Measurements from ENCODE around the gene ZNF274.
"Not testable (repeated sequence)": the region's sequence is repeated elsewhere in the genome, so short reads cannot be mapped to it uniquely, and the experiment has no call there.

Gene ZNF274

DNA sequence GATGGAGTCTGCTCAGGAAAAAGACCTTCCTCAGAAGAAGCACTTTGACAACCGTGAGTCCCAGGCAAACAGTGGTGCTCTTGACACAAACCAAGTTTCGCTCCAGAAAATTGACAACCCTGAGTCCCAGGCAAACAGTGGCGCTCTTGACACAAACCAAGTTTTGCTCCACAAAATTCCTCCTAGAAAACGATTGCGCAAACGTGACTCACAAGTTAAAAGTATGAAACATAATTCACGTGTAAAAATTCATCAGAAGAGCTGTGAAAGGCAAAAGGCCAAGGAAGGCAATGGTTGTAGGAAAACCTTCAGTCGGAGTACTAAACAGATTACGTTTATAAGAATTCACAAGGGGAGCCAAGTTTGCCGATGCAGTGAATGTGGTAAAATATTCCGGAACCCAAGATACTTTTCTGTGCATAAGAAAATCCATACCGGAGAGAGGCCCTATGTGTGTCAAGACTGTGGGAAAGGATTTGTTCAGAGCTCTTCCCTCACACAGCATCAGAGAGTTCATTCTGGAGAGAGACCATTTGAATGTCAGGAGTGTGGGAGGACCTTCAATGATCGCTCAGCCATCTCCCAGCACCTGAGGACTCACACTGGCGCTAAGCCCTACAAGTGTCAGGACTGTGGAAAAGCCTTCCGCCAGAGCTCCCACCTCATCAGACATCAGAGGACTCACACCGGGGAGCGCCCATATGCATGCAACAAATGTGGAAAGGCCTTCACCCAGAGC lies 29.6 kb downstream of the ZNF274 start:
- DNase-seq = no peak

GRCh38 chr19:58213075-58213369 lies 30.2 kb downstream of the ZNF274 start:
- DNase-seq = no peak

GRCh38 chr19:58217069-58217481 lies 34.2 kb downstream of the ZNF274 start:
- no peak for DNase-seq

- DNase-seq = no peak
These were observed 34.9 kb downstream of the ZNF274 start for GRCh38 chr19:58217607-58218391.

DNA sequence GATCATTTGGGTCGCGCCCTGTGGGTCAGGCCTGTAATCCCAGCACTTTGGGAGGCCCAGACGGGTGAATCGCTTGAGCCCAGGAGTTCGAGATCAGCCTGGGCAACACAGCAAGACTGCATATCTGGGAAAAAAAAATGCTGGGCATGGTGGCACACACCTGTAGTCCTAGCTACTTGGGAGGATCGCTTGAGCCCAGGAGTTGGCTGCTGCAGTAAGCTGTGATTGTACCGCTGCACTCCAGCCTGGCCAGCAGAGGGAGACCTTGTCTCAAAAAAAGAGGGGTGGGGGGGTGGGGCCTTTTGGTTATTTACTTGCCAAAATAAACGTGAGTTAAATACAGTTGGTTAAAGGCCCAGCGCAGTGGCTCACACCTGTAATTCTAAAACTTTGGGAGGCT lies 36.0 kb downstream of the ZNF274 start:
- DNase-seq = peak in 3 of 6 experiments; percentile 5 to 22 (median 7)

DNA sequence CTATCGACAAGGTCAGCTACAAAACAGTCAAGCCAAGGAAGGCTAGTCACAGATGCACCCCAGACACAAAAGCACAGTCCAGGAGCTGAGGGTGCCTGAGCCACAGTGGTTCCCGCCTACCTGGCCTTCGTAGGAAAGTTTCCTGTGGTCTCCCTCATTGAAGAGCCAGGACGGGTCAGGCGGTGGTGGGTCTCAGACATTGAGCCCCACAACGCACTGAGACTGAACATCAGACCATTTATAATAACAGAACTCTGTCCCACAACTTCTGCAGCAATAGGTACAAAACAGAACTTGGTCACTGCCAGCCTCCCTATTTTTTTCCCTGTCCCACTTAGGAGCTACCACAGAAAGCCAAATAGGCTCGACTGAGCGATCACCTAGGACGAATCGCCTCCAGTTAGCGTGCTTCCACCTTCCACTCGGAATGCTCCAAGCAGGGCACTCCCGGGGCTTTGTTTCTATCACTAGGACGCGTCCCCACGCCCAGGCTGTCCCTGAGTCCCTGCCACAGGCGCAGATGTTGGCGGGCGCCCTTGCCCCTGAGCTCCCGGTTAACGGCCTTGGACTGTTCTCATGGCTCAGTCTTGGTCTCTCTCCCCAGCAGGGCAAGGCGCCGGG lies 45.2 kb downstream of the ZNF274 start:
- DNase-seq = no peak

GRCh38 chr19:58228585-58229254 lies 45.9 kb downstream of the ZNF274 start, which contains the start of gene ZNF544:
Gene ZNF544 (plus strand): TSS chr19:58228914. CDS start chr19:58244024, 15,110 bp downstream.
- peak in 5 of 6 experiments; percentile 23 to 49 (median 27) for DNase-seq

- peak in 1 of 6 experiments; percentile 16 for DNase-seq
These were observed 46.4 kb downstream of the ZNF274 start for GRCh38 chr19:58229255-58229639.

- no peak for DNase-seq
These were observed 54.5 kb downstream of the ZNF274 start for GRCh38 chr19:58237324-58237723.

GRCh38 chr19:58243351-58243750 lies 60.5 kb downstream of the ZNF274 start:
- no peak for DNase-seq

DNA sequence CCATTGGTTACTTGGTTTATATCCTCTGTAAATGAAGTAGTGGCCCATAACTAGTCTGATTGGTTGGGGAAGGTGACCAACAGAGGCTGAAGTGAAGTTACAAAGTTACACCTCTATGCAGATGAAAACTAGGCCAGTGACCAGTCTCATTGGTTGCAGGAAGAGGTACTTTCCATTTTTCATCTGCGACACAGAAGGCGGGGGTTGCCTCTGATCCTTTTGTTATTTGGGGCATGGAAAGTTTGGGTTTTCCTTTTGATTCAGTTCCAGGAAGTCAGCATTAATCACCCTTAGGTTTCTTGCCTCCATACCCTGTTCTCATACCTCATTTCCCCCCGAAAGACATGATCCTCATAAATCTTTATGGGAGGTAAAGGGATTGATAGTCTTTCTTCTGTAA lies 66.0 kb downstream of the ZNF274 start:
- no peak for DNase-seq

GRCh38 chr19:58252102-58252685 lies 69.3 kb downstream of the ZNF274 start:
- DNase-seq = no peak

- DNase-seq = not testable (repeated sequence)
These were observed 75.4 kb downstream of the ZNF274 start for GRCh38 chr19:58258259-58258658.

DNA sequence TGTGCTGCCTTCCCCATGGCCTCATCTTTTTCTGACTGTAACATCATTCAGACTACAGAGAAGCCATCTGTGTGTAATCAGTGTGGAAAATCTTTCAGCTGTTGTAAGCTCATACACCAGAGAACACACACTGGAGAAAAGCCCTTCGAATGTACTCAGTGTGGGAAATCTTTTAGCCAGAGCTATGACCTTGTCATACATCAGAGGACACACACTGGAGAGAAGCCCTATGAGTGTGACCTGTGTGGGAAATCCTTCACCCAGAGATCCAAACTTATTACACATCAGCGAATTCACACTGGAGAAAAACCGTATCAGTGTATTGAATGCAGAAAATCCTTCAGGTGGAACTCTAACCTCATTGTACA lies 78.7 kb downstream of the ZNF274 start:
- DNase-seq = no peak

GRCh38 chr19:58261968-58262921 lies 79.4 kb downstream of the ZNF274 start:
- DNase-seq = peak in 1 of 6 experiments; percentile 2

GRCh38 chr19:58262922-58263296 lies 80.0 kb downstream of the ZNF274 start:
- no peak for DNase-seq

Measured in stimulated activated naive CD4-positive, alpha-beta T cell (primary cell).